GM06990 (cell line): ENCODE data around the gene FAM187B.

ENCODE experiments used
- DNase-seq: peaks from one replicate; pipeline ENCODE4 v3.0.0-alpha.2; 2011; ENCODE audit not compliant: insufficient read length; ENCODE audit errors: extremely low read depth
- H3K27me3 ChIP-seq: replicated peaks from 2 replicates; pipeline ENCODE4 v1.6.0; 2011; ENCODE audit warnings: low read length; ENCODE audit not compliant: control insufficient read depth, insufficient read depth
- H3K36me3 ChIP-seq: 2 replicates; pipeline ENCODE4 v1.5.1; 2011; ENCODE audit warnings: low read length; ENCODE audit not compliant: control insufficient read depth, insufficient read depth
- H3K4me3 ChIP-seq: replicated peaks from 2 replicates; pipeline ENCODE4 v1.5.1; 2011; ENCODE audit warnings: low read depth, mild to moderate bottlenecking, control low read depth, low read length
- CTCF ChIP-seq: IDR thresholded peaks from 2 replicates; pipeline ENCODE4 v1.5.1; 2011; ENCODE audit warnings: low read length, control low read depth, mild to moderate bottlenecking, inconsistent platforms; ENCODE audit not compliant: insufficient read depth, poor library complexity, severe bottlenecking

The FAM187B gene

GRCh38 chr19:35228177-35228930 lies at the start of gene FAM187B:
TSS of gene FAM187B (minus strand) at chr19:35228739. CDS start at chr19:35228680, 59 bp downstream.
- Histone ChIP-seq H3K36me3 (no peaks in the 10 kb centered on the region), H3K27me3 (no peaks in the 10 kb centered on the region), H3K4me3 (no peak within 1 kb of the TSS)
- no peak for DNase-seq
- TF ChIP-seq CTCF = no peak

- no peak for DNase-seq
- Histone ChIP-seq H3K36me3 (peaks cover 25% of the 10 kb centered on the region), H3K27me3 (no peaks in the 10 kb centered on the region), H3K4me3 (no peak overlapping the region)
- TF ChIP-seq CTCF = no peak
These were observed 48.3 kb upstream of the FAM187B start for GRCh38 chr19:35276706-35277281.

- TF ChIP-seq CTCF = no peak
- no peak for DNase-seq
- Histone ChIP-seq H3K4me3 (no peak overlapping the region), H3K36me3 (peaks cover 32% of the 10 kb centered on the region), H3K27me3 (no peaks in the 10 kb centered on the region)
These were observed 45.8 kb upstream of the FAM187B start for GRCh38 chr19:35274323-35274722.

- peaks cover 31% of the 10 kb centered on the region for H3K36me3 ChIP-seq
These were observed 45.2 kb upstream of the FAM187B start for GRCh38 chr19:35273686-35274259.

GRCh38 chr19:35272954-35273649 lies 44.6 kb upstream of the FAM187B start:
- Histone ChIP-seq H3K27me3 (no peaks in the 10 kb centered on the region), H3K4me3 (no peak overlapping the region), H3K36me3 (peaks cover 27% of the 10 kb centered on the region)
- TF ChIP-seq CTCF = no peak
- DNase-seq = no peak

More at GRCh38 chr19:35273686-35274259, 45.2 kb upstream of the FAM187B start:
- Histone ChIP-seq H3K4me3 (no peak overlapping the region), H3K27me3 (no peaks in the 10 kb centered on the region)
- TF ChIP-seq CTCF = no peak
- DNase-seq = no peak
